ENCODE results near the gene MC2R. TPM values are rescaled to one million over a fixed set of nuclear protein-coding genes. Genes with fewer than 3 reads are reported as not detected.

Gene MC2R
- total RNA-seq, 2 experiments from 2014 or later, result not detected

GRCh38 chr18:13892098-13892497 is 23.2 kb downstream of the MC2R start:
- Mint-ChIP-seq H3K4me1 (no peaks in the 10 kb centered on the region), H3K9me3 (ENCODE audit: low read depth) (no peaks in the 10 kb centered on the region), H3K27ac (no peak overlapping the region), H3K36me3 (ENCODE audit: low read depth) (no peaks in the 10 kb centered on the region), H3K4me3 (no peak overlapping the region), H3K27me3 (peaks cover 31% of the 10 kb centered on the region)
- ChIA-PET CTCF (no interaction called here), POLR2A (no interaction called here)
- no peak for DNase-seq
- intact Hi-C loops (cut with DNase I, micrococcal nuclease), result no loop called here
- no peak for ATAC-seq

- DNase-seq, result no peak
- no peaks in the 10 kb centered on the region for H3K36me3 Mint-ChIP-seq (ENCODE audit: low read depth)
- H3K27ac Mint-ChIP-seq, result no peak overlapping the region
These were observed 24.5 kb downstream of the MC2R start for GRCh38 chr18:13890761-13891361.

GRCh38 chr18:13889671-13890070 is 25.7 kb downstream of the MC2R start:
- POLR2A ChIA-PET, result no interaction called here
- H3K9me3 Mint-ChIP-seq (ENCODE audit: low read depth), result no peaks in the 10 kb centered on the region
- intact Hi-C loops (cut with DNase I, micrococcal nuclease), result loop anchor here in 1 of 2 experiments (10.0 kb wide), 2 partner anchors 65 to 115 kb away; partner anchors contain the start of gene MC5R
- no peak overlapping the region for H3K27ac Mint-ChIP-seq
- no peaks in the 10 kb centered on the region for H3K36me3 Mint-ChIP-seq (ENCODE audit: low read depth)
- H3K4me1 Mint-ChIP-seq, result no peaks in the 10 kb centered on the region
- DNase-seq (no peak), ATAC-seq (peak; percentile 36)
- H3K4me3 Mint-ChIP-seq, result no peak overlapping the region
- H3K27me3 Mint-ChIP-seq, result peaks cover 31% of the 10 kb centered on the region
- CTCF ChIA-PET, result no interaction called here

More at GRCh38 chr18:13890761-13891361, 24.5 kb downstream of the MC2R start:
- no peak for ATAC-seq
- Mint-ChIP-seq H3K9me3 (ENCODE audit: low read depth) (no peaks in the 10 kb centered on the region), H3K4me1 (no peaks in the 10 kb centered on the region), H3K27me3 (peaks cover 29% of the 10 kb centered on the region), H3K4me3 (no peak overlapping the region)
- intact Hi-C loops (cut with DNase I, micrococcal nuclease), result no loop called here
- CTCF ChIA-PET, result no interaction called here
- POLR2A ChIA-PET, result no interaction called here

- DNase-seq (no peak), ATAC-seq (no peak)
- ChIA-PET POLR2A (no interaction called here), CTCF (interaction anchor here (0.5 to 0.6 kb wide), 2 partner anchors 36 to 1163 kb away, joined by 3 read pairs; no protein-coding TSS in a partner anchor)
- Mint-ChIP-seq H3K27ac (no peak overlapping the region), H3K27me3 (peaks cover 24% of the 10 kb centered on the region), H3K4me1 (no peaks in the 10 kb centered on the region), H3K9me3 (ENCODE audit: low read depth) (no peaks in the 10 kb centered on the region), H3K36me3 (ENCODE audit: low read depth) (no peaks in the 10 kb centered on the region), H3K4me3 (no peak overlapping the region)
- intact Hi-C loops (cut with DNase I, micrococcal nuclease), result loop anchor here in 1 of 2 experiments (10.0 kb wide), 2 partner anchors 63 to 117 kb away; partner anchors contain the start of gene MC5R
These were observed 27.1 kb downstream of the MC2R start for GRCh38 chr18:13888191-13888716.

- no peak overlapping the region for H3K4me3 Mint-ChIP-seq
- POLR2A ChIA-PET, result no interaction called here
- H3K9me3 Mint-ChIP-seq (ENCODE audit: low read depth), result no peaks in the 10 kb centered on the region
- no peaks in the 10 kb centered on the region for H3K36me3 Mint-ChIP-seq (ENCODE audit: low read depth)
- H3K27ac Mint-ChIP-seq, result no peak overlapping the region
- ATAC-seq (no peak), DNase-seq (no peak)
- H3K27me3 Mint-ChIP-seq, result peaks cover 6% of the 10 kb centered on the region
- intact Hi-C loops (cut with DNase I, micrococcal nuclease), result loop anchor here in 1 of 2 experiments (10.0 kb wide), 2 partner anchors 60 to 120 kb away; partner anchors contain the start of gene MC5R
- CTCF ChIA-PET, result no interaction called here
- no peaks in the 10 kb centered on the region for H3K4me1 Mint-ChIP-seq
These were observed 30.3 kb downstream of the MC2R start for GRCh38 chr18:13885009-13885408.

- ChIA-PET POLR2A (no interaction called here), CTCF (no interaction called here)
- H3K4me3 Mint-ChIP-seq, result no peak overlapping the region
- peaks cover 5% of the 10 kb centered on the region for H3K27me3 Mint-ChIP-seq
- H3K9me3 Mint-ChIP-seq (ENCODE audit: low read depth), result no peaks in the 10 kb centered on the region
- ATAC-seq, result no peak
- DNase-seq, result no peak
- no peak overlapping the region for H3K27ac Mint-ChIP-seq
- H3K36me3 Mint-ChIP-seq (ENCODE audit: low read depth), result no peaks in the 10 kb centered on the region
- intact Hi-C loops (cut with DNase I, micrococcal nuclease), result loop anchor here in 1 of 2 experiments (10.0 kb wide), 2 partner anchors 55 to 125 kb away; partner anchors contain the start of gene MC5R
- H3K4me1 Mint-ChIP-seq, result no peaks in the 10 kb centered on the region
These were observed 35.4 kb downstream of the MC2R start for GRCh38 chr18:13879937-13880336.

- ATAC-seq, result no peak
- CTCF ChIA-PET, result no interaction called here
- POLR2A ChIA-PET, result no interaction called here
- no peaks in the 10 kb centered on the region for H3K4me1 Mint-ChIP-seq
- H3K4me3 Mint-ChIP-seq, result no peak overlapping the region
- DNase-seq, result no peak
- no peak overlapping the region for H3K27ac Mint-ChIP-seq
- H3K36me3 Mint-ChIP-seq (ENCODE audit: low read depth), result no peaks in the 10 kb centered on the region
- no peaks in the 10 kb centered on the region for H3K9me3 Mint-ChIP-seq (ENCODE audit: low read depth)
- peaks cover 3% of the 10 kb centered on the region for H3K27me3 Mint-ChIP-seq
- intact Hi-C loops (cut with DNase I, micrococcal nuclease), result no loop called here
These were observed 35.8 kb downstream of the MC2R start for GRCh38 chr18:13879492-13879891.

GRCh38 chr18:13878857-13879256 is 36.5 kb downstream of the MC2R start:
- Mint-ChIP-seq H3K27me3 (peaks cover 3% of the 10 kb centered on the region), H3K36me3 (ENCODE audit: low read depth) (no peaks in the 10 kb centered on the region), H3K27ac (no peak overlapping the region), H3K4me3 (no peak overlapping the region), H3K9me3 (ENCODE audit: low read depth) (no peaks in the 10 kb centered on the region), H3K4me1 (no peaks in the 10 kb centered on the region)
- ChIA-PET CTCF (no interaction called here), POLR2A (no interaction called here)
- intact Hi-C loops (cut with DNase I, micrococcal nuclease), result no loop called here
- no peak for DNase-seq
- no peak for ATAC-seq

- ATAC-seq, result no peak
These were observed 38.2 kb downstream of the MC2R start for GRCh38 chr18:13877157-13877556.

GRCh38 chr18:13874558-13874957 is 40.8 kb downstream of the MC2R start:
- ChIA-PET POLR2A (no interaction called here), CTCF (no interaction called here)
- Mint-ChIP-seq H3K27me3 (peaks cover 18% of the 10 kb centered on the region), H3K9me3 (ENCODE audit: low read depth) (no peaks in the 10 kb centered on the region), H3K4me3 (no peak overlapping the region), H3K4me1 (no peaks in the 10 kb centered on the region), H3K27ac (no peak overlapping the region), H3K36me3 (ENCODE audit: low read depth) (no peaks in the 10 kb centered on the region)
- intact Hi-C loops (cut with DNase I, micrococcal nuclease), result no loop called here
- ATAC-seq (no peak), DNase-seq (no peak)

More at GRCh38 chr18:13877157-13877556, 38.2 kb downstream of the MC2R start:
- CTCF ChIA-PET, result no interaction called here
- Mint-ChIP-seq H3K36me3 (ENCODE audit: low read depth) (no peaks in the 10 kb centered on the region), H3K9me3 (ENCODE audit: low read depth) (no peaks in the 10 kb centered on the region), H3K27me3 (peaks cover 6% of the 10 kb centered on the region), H3K4me1 (no peaks in the 10 kb centered on the region), H3K27ac (no peak overlapping the region), H3K4me3 (no peak overlapping the region)
- no peak for DNase-seq
- POLR2A ChIA-PET, result no interaction called here
- intact Hi-C loops (cut with DNase I, micrococcal nuclease), result no loop called here

GRCh38 chr18:13872932-13873331 is 42.4 kb downstream of the MC2R start:
- CTCF ChIA-PET, result no interaction called here
- peaks cover 30% of the 10 kb centered on the region for H3K27me3 Mint-ChIP-seq
- intact Hi-C loops (cut with DNase I, micrococcal nuclease), result no loop called here
- H3K9me3 Mint-ChIP-seq (ENCODE audit: low read depth), result no peaks in the 10 kb centered on the region
- ATAC-seq (no peak), DNase-seq (no peak)
- H3K27ac Mint-ChIP-seq, result no peak overlapping the region
- no peak overlapping the region for H3K4me3 Mint-ChIP-seq
- POLR2A ChIA-PET, result no interaction called here
- no peaks in the 10 kb centered on the region for H3K4me1 Mint-ChIP-seq
- no peaks in the 10 kb centered on the region for H3K36me3 Mint-ChIP-seq (ENCODE audit: low read depth)

- H3K4me1 Mint-ChIP-seq, result no peaks in the 10 kb centered on the region
- ATAC-seq, result no peak
- no peaks in the 10 kb centered on the region for H3K36me3 Mint-ChIP-seq (ENCODE audit: low read depth)
- intact Hi-C loops (cut with DNase I, micrococcal nuclease), result no loop called here
- POLR2A ChIA-PET, result interaction anchor here (0.7 kb wide), 1 partner anchor 56 kb away, joined by 3 read pairs; no protein-coding TSS in a partner anchor
- H3K4me3 Mint-ChIP-seq, result no peak overlapping the region
- H3K27ac Mint-ChIP-seq, result no peak overlapping the region
- peaks cover 32% of the 10 kb centered on the region for H3K27me3 Mint-ChIP-seq
- no peak for DNase-seq
- CTCF ChIA-PET, result no interaction called here
- H3K9me3 Mint-ChIP-seq (ENCODE audit: low read depth), result no peaks in the 10 kb centered on the region
These were observed 43.0 kb downstream of the MC2R start for GRCh38 chr18:13872373-13872772.

All from activated CD4-positive, alpha-beta T cell treated with anti-CD3 and anti-CD28 coated beads for 36 hours (primary cell).